GM12878 (cell line): ENCODE results near the gene GIT1. TPM values are rescaled to one million over a fixed set of nuclear protein-coding genes. Genes with fewer than 3 reads are reported as not detected.

Source experiments
- ATAC-seq: fragments of 200-7000 bp; cut with Tn5 transposase; 3 replicates; pipeline ENCODE4 v1.9.1; 2020; ENCODE audit warnings: mild to moderate bottlenecking, moderate library complexity
- BruUV-seq: library from RNA; stranded (reverse); fragments of 400-500 nt; replicated peaks from 2 replicates; lab custom pipeline; 2021; lab: Mats Ljungman, UMichigan
- CTCF ChIA-PET: fragments of 300-600 bp; sonication (Branson Sonifier 250); formaldehyde crosslinking; extraction: SDS; loops from one replicate; lab custom pipeline; 2021; ENCODE audit warnings: inconsistent platforms; lab: Yijun Ruan, JAX
- POLR2A ChIA-PET: fragments of 350-600 bp; formaldehyde crosslinking; extraction: SDS; loops from one replicate; lab custom pipeline; 2021; ENCODE audit warnings: inconsistent platforms; lab: Charles Lee
- RAD21 ChIA-PET: fragments of 300-600 bp; sonication (Branson Sonifier 250); formaldehyde crosslinking; loops from one replicate; lab custom pipeline; 2023; ENCODE audit warnings: antibody characterized with exemption; ENCODE audit not compliant: unreplicated experiment; lab: Charles Lee
- SMC1A ChIA-PET: fragments of 300-600 bp; sonication (Branson Sonifier 250); formaldehyde crosslinking; loops from one replicate; lab custom pipeline; 2023; ENCODE audit not compliant: unreplicated experiment, uncharacterized antibody; lab: Charles Lee
- DNase-seq: peaks from one replicate; pipeline ENCODE4 v3.0.0-alpha.2; 2011; ENCODE audit warnings: low read depth, low spot score
- FAIRE-seq: peaks from 3 replicates; lab custom pipeline; 2011; peaks lifted over from hg19 to GRCh38; lab: Jason Lieb, UNC
- H2AFZ ChIP-seq: 2 replicates; pipeline ENCODE4 v1.6.0; 2011; ENCODE audit warnings: low read depth, low read length, control low read depth; ENCODE audit not compliant: control insufficient read depth
- H3K27ac ChIP-seq: 2 replicates; pipeline ENCODE4 v1.5.1; 2011; ENCODE audit warnings: control low read depth; ENCODE audit not compliant: control insufficient read depth, insufficient read depth
- H3K27me3 ChIP-seq, 2 experiments: replicated peaks in 1 of 2; 2 replicates each; pipeline versions ENCODE4 v1.6.0 to v1.6.1; 2011; ENCODE audit warnings: low read length in 1 of 2; ENCODE audit not compliant: control insufficient read depth in 2 of 2, insufficient read depth in 2 of 2
- H3K36me3 ChIP-seq, 2 experiments: 2 replicates each; pipeline ENCODE4 v1.5.1; 2011; ENCODE audit warnings: low read length in 1 of 2; ENCODE audit not compliant: control insufficient read depth in 2 of 2, insufficient read depth in 2 of 2
- H3K4me1 ChIP-seq: 2 replicates; pipeline ENCODE4 v1.6.1; 2011; ENCODE audit warnings: mild to moderate bottlenecking, low read length, moderate library complexity, mixed read lengths; ENCODE audit not compliant: control insufficient read depth, insufficient read depth
- H3K4me2 ChIP-seq: 2 replicates; pipeline ENCODE4 v1.6.0; 2011; ENCODE audit warnings: control low read depth; ENCODE audit not compliant: control insufficient read depth, insufficient read depth
- H3K4me3 ChIP-seq: fragments of 200-600 bp; sonication (generic); 2 replicates; pipeline ENCODE4 v1.5.1; 2016
- H3K79me2 ChIP-seq: 2 replicates; pipeline ENCODE4 v1.6.0; 2011; ENCODE audit warnings: low read length; ENCODE audit not compliant: control insufficient read depth, insufficient read depth
- H3K9ac ChIP-seq: 2 replicates; pipeline ENCODE4 v1.8.0; 2011; ENCODE audit warnings: low read length, control low read depth, mixed read lengths; ENCODE audit not compliant: control insufficient read depth, insufficient read depth
- H3K9me3 ChIP-seq: replicated peaks from 3 replicates; pipeline ENCODE4 v1.5.1; 2011; ENCODE audit warnings: mild to moderate bottlenecking, low read length; ENCODE audit not compliant: control insufficient read depth, insufficient read depth
- H4K20me1 ChIP-seq: 2 replicates; pipeline ENCODE4 v1.6.0; 2011; ENCODE audit not compliant: control insufficient read depth, insufficient read depth
- ATF7 ChIP-seq: fragments of 450-650 bp; IDR thresholded peaks from 2 replicates; pipeline ENCODE4 v1.6.1; 2016; ENCODE audit warnings: low read depth, mild to moderate bottlenecking
- CEBPB ChIP-seq, 2 experiments: fragments of 150-350 bp in 1 of 2; IDR thresholded peaks; 2 replicates each; pipeline ENCODE4 v1.6.1; 2012 to 2014; ENCODE audit warnings: low read depth in 2 of 2, low read length in 2 of 2, borderline replicate concordance in 1 of 2, inconsistent platforms in 1 of 2
- MEF2A ChIP-seq: IDR thresholded peaks from 2 replicates; pipeline ENCODE4 v1.6.1; 2011; ENCODE audit warnings: low read depth, mild to moderate bottlenecking, low read length, moderate library complexity; ENCODE audit not compliant: insufficient read depth
- MEF2B ChIP-seq: fragments of 450-650 bp; IDR thresholded peaks from 2 replicates; pipeline ENCODE4 v1.6.1; 2018; ENCODE audit warnings: mild to moderate bottlenecking, moderate library complexity; ENCODE audit not compliant: partially characterized antibody, poor library complexity, severe bottlenecking
- PAX5 ChIP-seq: IDR thresholded peaks from 2 replicates; pipeline ENCODE4 v1.6.1; 2011; ENCODE audit warnings: low read depth, low read length, borderline replicate concordance
- PML ChIP-seq: IDR thresholded peaks from 2 replicates; pipeline ENCODE4 v1.6.1; 2012; ENCODE audit warnings: low read length, inconsistent platforms
- RB1 ChIP-seq: fragments of 450-650 bp; formaldehyde crosslinking; IDR thresholded peaks from 2 replicates; pipeline ENCODE4 v1.6.1; 2017; ENCODE audit warnings: mild to moderate bottlenecking, borderline replicate concordance
- RFX5 ChIP-seq: IDR thresholded peaks from 2 replicates; pipeline ENCODE4 v1.6.1; 2011; ENCODE audit warnings: low read depth, low read length, improper control_type of control experiment
- SMAD5 ChIP-seq: IDR thresholded peaks from 2 replicates; pipeline ENCODE4 v1.6.1; 2016; ENCODE audit warnings: antibody characterized with exemption, low read depth
- SP1 ChIP-seq: IDR thresholded peaks from one replicate; pipeline ENCODE4 v1.6.1; 2011; ENCODE audit warnings: low read depth, low read length
- SREBF1 ChIP-seq: IDR thresholded peaks from 2 replicates; pipeline ENCODE4 v1.6.1; 2012; ENCODE audit warnings: mild to moderate bottlenecking, low read length
- WGBS: methylation state at CpG from one replicate; pipeline ENCODE4 v1.1.6; 2016; ENCODE audit warnings: low lambda C conversion rate; ENCODE audit not compliant: insufficient replicate concordance, insufficient coverage; ENCODE audit errors: missing lambda C conversion rate; 5-methylcytosine and 5-hydroxymethylcytosine counted together
- in situ Hi-C: fragments of 300-500 bp; cut with MboI; formaldehyde crosslinking; loops from 9 replicates; pipeline ENCODE4 v1.14.3; 2018; ENCODE audit warnings: mixed read lengths
- intact Hi-C: fragments of 100-400 bp; cut with micrococcal nuclease; formaldehyde crosslinking; loops from one replicate; pipeline ENCODE4 v1.14.2; 2022; ENCODE audit not compliant: unreplicated experiment
- polyA plus RNA-seq, 11 experiments: library from polyadenylated mRNA; depleted of rRNA in 4 of 11; unstranded in 6 of 11; stranded (reverse) in 5 of 11; fragments of >200 nt; fragmentation: Nextera tagmentation in 4 of 11; fragmentation: Illumina TruSeq in 1 of 11; extraction: Ambion mirVana in 4 of 11; extraction: Trizol in 1 of 11; gene quantifications; 1 replicate in 1 of 11; 2 replicates in 10 of 11; pipeline versions ENCODE4 v1.2.1 to v1.2.3, GENCODE V29; 2011 to 2016; ENCODE audit warnings: inconsistent platforms in 2 of 11, missing spikeins in 2 of 11, low read depth in 1 of 11
- total RNA-seq, 4 experiments: library from RNA; depleted of rRNA in 3 of 4; stranded (reverse); fragments of >200 nt in 3 of 4; fragmentation: Illumina TruSeq in 1 of 4; extraction: Trizol in 1 of 4; gene quantifications; 2 replicates each; pipeline versions ENCODE4 v1.2.1 to v1.2.3, GENCODE V29; 2013 to 2021
- TF ChIP-seq, protein P1 (sequence below): fragments of 450-650 bp; IDR thresholded peaks from 2 replicates; pipeline ENCODE4 v1.6.1; 2017; ENCODE audit warnings: mild to moderate bottlenecking
- TF ChIP-seq, protein P2 (sequence below): fragments of 150-350 bp; IDR thresholded peaks from 2 replicates; pipeline ENCODE4 v1.6.1; 2016; ENCODE audit warnings: low read depth, low read length
- TF ChIP-seq, protein P3 (sequence below): IDR thresholded peaks from 2 replicates; pipeline ENCODE4 v1.6.1; 2011; ENCODE audit warnings: borderline replicate concordance, low read depth, mild to moderate bottlenecking, moderate library complexity, mixed read lengths, low read length; ENCODE audit not compliant: insufficient read depth; ENCODE audit errors: extremely low read length
- TF ChIP-seq, protein P4 (sequence below): IDR thresholded peaks from 2 replicates; pipeline ENCODE4 v1.6.1; 2011; ENCODE audit warnings: low read depth, low read length, improper control_type of control experiment, borderline replicate concordance

GIT1 gene
- total and polyA plus RNA-seq, 10 of the 15 experiments (the other 5 are each of a cell fraction or from before 2014, with no cell fraction given) = 0.24 to 45.3 (median 20.9) TPM

DNA sequence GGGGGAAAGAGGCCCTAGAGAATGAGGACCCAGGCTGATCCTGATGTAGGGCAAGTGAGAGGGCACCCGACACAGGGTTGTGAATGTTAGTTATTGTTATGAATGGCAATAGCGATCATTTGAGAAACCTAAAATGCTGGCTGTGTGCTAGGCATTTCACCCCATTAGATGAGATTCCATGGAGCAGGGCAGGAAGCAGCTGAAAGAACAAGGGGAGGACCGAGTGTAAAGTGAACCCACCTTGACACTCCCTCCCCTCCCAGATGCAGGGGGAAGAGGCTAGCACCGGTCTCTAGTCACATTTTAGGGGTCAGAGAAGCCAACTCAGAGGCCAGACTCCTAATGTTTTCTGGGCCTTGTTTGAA is 33.8 kb upstream of the GIT1 start:
- no peak overlapping the region for H3K27ac ChIP-seq
- no peak for TF ChIP-seq ATF7
- TF ChIP-seq MEF2B = no peak
- TF ChIP-seq RFX5 = no peak
- no peak for TF ChIP-seq CEBPB (IDR thresholded peaks at IDR 0.05; ENCODE audit: borderline replicate concordance in 1 of 2, low read depth in 2 of 2, low read length in 2 of 2)
- TF ChIP-seq PAX5 = no peak
- TF ChIP-seq, protein P1, sequence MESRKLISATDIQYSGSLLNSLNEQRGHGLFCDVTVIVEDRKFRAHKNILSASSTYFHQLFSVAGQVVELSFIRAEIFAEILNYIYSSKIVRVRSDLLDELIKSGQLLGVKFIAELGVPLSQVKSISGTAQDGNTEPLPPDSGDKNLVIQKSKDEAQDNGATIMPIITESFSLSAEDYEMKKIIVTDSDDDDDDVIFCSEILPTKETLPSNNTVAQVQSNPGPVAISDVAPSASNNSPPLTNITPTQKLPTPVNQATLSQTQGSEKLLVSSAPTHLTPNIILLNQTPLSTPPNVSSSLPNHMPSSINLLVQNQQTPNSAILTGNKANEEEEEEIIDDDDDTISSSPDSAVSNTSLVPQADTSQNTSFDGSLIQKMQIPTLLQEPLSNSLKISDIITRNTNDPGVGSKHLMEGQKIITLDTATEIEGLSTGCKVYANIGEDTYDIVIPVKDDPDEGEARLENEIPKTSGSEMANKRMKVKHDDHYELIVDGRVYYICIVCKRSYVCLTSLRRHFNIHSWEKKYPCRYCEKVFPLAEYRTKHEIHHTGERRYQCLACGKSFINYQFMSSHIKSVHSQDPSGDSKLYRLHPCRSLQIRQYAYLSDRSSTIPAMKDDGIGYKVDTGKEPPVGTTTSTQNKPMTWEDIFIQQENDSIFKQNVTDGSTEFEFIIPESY = no peak
- no peak for TF ChIP-seq SP1
- no peak for TF ChIP-seq RB1
- TF ChIP-seq MEF2A = no peak
- TF ChIP-seq SREBF1 = no peak
- TF ChIP-seq, protein P2, sequence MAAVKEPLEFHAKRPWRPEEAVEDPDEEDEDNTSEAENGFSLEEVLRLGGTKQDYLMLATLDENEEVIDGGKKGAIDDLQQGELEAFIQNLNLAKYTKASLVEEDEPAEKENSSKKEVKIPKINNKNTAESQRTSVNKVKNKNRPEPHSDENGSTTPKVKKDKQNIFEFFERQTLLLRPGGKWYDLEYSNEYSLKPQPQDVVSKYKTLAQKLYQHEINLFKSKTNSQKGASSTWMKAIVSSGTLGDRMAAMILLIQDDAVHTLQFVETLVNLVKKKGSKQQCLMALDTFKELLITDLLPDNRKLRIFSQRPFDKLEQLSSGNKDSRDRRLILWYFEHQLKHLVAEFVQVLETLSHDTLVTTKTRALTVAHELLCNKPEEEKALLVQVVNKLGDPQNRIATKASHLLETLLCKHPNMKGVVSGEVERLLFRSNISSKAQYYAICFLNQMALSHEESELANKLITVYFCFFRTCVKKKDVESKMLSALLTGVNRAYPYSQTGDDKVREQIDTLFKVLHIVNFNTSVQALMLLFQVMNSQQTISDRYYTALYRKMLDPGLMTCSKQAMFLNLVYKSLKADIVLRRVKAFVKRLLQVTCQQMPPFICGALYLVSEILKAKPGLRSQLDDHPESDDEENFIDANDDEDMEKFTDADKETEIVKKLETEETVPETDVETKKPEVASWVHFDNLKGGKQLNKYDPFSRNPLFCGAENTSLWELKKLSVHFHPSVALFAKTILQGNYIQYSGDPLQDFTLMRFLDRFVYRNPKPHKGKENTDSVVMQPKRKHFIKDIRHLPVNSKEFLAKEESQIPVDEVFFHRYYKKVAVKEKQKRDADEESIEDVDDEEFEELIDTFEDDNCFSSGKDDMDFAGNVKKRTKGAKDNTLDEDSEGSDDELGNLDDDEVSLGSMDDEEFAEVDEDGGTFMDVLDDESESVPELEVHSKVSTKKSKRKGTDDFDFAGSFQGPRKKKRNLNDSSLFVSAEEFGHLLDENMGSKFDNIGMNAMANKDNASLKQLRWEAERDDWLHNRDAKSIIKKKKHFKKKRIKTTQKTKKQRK = no peak
- TF ChIP-seq, protein P3, sequence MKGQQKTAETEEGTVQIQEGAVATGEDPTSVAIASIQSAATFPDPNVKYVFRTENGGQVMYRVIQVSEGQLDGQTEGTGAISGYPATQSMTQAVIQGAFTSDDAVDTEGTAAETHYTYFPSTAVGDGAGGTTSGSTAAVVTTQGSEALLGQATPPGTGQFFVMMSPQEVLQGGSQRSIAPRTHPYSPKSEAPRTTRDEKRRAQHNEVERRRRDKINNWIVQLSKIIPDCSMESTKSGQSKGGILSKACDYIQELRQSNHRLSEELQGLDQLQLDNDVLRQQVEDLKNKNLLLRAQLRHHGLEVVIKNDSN = no peak
- TF ChIP-seq, protein P4, sequence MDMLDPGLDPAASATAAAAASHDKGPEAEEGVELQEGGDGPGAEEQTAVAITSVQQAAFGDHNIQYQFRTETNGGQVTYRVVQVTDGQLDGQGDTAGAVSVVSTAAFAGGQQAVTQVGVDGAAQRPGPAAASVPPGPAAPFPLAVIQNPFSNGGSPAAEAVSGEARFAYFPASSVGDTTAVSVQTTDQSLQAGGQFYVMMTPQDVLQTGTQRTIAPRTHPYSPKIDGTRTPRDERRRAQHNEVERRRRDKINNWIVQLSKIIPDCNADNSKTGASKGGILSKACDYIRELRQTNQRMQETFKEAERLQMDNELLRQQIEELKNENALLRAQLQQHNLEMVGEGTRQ = no peak
- TF ChIP-seq SMAD5 = no peak
- TF ChIP-seq PML = no peak

More for the DNA sequence above, 33.8 kb upstream of the GIT1 start:
- ATAC-seq = no peak
- Histone ChIP-seq H3K79me2 (no peaks in the 10 kb centered on the region), H3K4me1 (peaks cover 5% of the 10 kb centered on the region; the same call in 1 of the 2 replicates), H3K9me3 (no peaks in the 10 kb centered on the region), H3K36me3 (peaks cover under 1 to 4% of the 10 kb centered on the region in 2 experiments; a peak in 1 of 4 replicates), H2AFZ (no peak overlapping the region; the same call in 1 of the 2 replicates), H4K20me1 (peaks cover 3% of the 10 kb centered on the region; the same call in 1 of the 2 replicates), H3K4me2 (peak overlapping the region; percentile 88), H3K4me3 (peak overlapping the region; percentile 78; the same call in 1 of the 2 replicates), H3K9ac (peak overlapping the region; percentile 19; the same call in 1 of the 2 replicates), H3K27me3 (no peaks in the 10 kb centered on the region; a peak in 1 of 4 replicates)
- in situ Hi-C loops = no loop called here
- BruUV-seq = no TSS peak
- ChIA-PET CTCF (interaction anchor here (0.9 to 3.0 kb wide), 3 partner anchors 10 to 156 kb away, joined by 3 to 13 read pairs (median 3); no protein-coding TSS in a partner anchor), POLR2A (no interaction called here), RAD21 (interaction anchor here (1.6 to 2.3 kb wide), 2 partner anchors 156 to 308 kb away, joined by 5 to 8 read pairs; no protein-coding TSS in a partner anchor), SMC1A (no interaction called here)
- DNase-seq = no peak
- intact Hi-C loops = loop anchor here (5.0 kb wide), 1 partner anchor 49 kb away; no protein-coding TSS in a partner anchor
- FAIRE-seq = no peak
- WGBS = 83% methylated on average over 4 of the region's 4 CpGs
